AG04450 (cell line): Measurements from ENCODE around the gene IL18RAP. TPM values are rescaled to one million over a fixed set of nuclear protein-coding genes. Genes with fewer than 3 reads are reported as not detected.

Experiments
- CTCF ChIA-PET: fragments of 300-600, 350-600 bp; formaldehyde crosslinking; extraction: SDS; loops from one replicate; lab custom pipeline; 2022; ENCODE audit warnings: antibody characterized with exemption, inconsistent platforms; lab: Charles Lee
- POLR2A ChIA-PET: fragments of 350-600 bp; formaldehyde crosslinking; extraction: SDS; loops from one replicate; lab custom pipeline; 2021; ENCODE audit warnings: antibody characterized with exemption, inconsistent platforms; lab: Yijun Ruan, JAX
- DNase-seq: peaks from one replicate; pipeline ENCODE4 v3.0.0-alpha.2; 2011; ENCODE audit warnings: low read depth, low spot score
- H3K27ac ChIP-seq: one replicate; pipeline ENCODE4 v1.5.1; 2012; ENCODE audit warnings: low read depth, low read length, control low read depth
- H3K27me3 ChIP-seq: one replicate; pipeline ENCODE4 v1.6.0; 2012; ENCODE audit warnings: low read length; ENCODE audit not compliant: control insufficient read depth, insufficient read depth
- H3K4me3 ChIP-seq: 2 replicates; pipeline ENCODE4 v1.5.1; 2011; ENCODE audit warnings: mild to moderate bottlenecking, low read depth, low read length, control low read depth
- H3K9me3 ChIP-seq: 2 replicates; pipeline ENCODE4 v1.5.1; 2012; ENCODE audit warnings: low read length; ENCODE audit not compliant: control insufficient read depth, insufficient read depth
- polyA plus RNA-seq: library from polyadenylated mRNA; depleted of rRNA; stranded (reverse); fragments of >200 nt; gene quantifications from 2 replicates; pipeline ENCODE4 v1.2.3, GENCODE V29; 2011
- TF ChIP-seq, protein P1 (sequence below): IDR thresholded peaks from 2 replicates; pipeline ENCODE4 v1.5.1; 2011; ENCODE audit warnings: low read depth, low read length, control low read depth, inconsistent platforms

Gene IL18RAP
- polyA plus RNA-seq, 1 experiment = 0.10 TPM

DNA sequence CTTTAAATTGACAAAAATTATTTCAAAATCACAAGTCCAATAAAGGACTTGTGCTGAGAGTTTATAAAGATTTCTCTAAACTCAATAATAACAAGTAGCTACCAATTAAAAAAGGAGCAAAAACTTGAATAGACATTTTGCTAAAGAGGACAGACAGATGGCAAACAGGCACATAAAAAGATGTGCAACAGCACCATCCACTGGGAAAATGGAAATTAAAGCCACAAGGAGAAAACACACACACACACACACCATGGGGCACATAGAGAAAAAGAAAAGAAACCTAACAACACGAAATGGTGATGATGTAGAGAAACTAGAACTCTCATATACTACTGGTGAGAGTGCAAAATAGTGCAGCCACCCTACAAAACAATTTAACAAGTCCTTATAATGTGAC lies 37.5 kb downstream of the IL18RAP start:
- Histone ChIP-seq H3K27me3 (peaks cover 10% of the 10 kb centered on the region), H3K4me3 (no peak overlapping the region), H3K27ac (no peak overlapping the region), H3K9me3 (no peaks in the 10 kb centered on the region)
- TF ChIP-seq, protein P1, sequence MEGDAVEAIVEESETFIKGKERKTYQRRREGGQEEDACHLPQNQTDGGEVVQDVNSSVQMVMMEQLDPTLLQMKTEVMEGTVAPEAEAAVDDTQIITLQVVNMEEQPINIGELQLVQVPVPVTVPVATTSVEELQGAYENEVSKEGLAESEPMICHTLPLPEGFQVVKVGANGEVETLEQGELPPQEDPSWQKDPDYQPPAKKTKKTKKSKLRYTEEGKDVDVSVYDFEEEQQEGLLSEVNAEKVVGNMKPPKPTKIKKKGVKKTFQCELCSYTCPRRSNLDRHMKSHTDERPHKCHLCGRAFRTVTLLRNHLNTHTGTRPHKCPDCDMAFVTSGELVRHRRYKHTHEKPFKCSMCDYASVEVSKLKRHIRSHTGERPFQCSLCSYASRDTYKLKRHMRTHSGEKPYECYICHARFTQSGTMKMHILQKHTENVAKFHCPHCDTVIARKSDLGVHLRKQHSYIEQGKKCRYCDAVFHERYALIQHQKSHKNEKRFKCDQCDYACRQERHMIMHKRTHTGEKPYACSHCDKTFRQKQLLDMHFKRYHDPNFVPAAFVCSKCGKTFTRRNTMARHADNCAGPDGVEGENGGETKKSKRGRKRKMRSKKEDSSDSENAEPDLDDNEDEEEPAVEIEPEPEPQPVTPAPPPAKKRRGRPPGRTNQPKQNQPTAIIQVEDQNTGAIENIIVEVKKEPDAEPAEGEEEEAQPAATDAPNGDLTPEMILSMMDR = no peak
- POLR2A ChIA-PET = no interaction called here
- CTCF ChIA-PET = interaction anchor here (0.7 to 1.5 kb wide), 5 partner anchors 11 to 1852 kb away, joined by 3 to 8 read pairs (median 4); partner anchors contain the start of gene SLC9A4
- no peak for DNase-seq

DNA sequence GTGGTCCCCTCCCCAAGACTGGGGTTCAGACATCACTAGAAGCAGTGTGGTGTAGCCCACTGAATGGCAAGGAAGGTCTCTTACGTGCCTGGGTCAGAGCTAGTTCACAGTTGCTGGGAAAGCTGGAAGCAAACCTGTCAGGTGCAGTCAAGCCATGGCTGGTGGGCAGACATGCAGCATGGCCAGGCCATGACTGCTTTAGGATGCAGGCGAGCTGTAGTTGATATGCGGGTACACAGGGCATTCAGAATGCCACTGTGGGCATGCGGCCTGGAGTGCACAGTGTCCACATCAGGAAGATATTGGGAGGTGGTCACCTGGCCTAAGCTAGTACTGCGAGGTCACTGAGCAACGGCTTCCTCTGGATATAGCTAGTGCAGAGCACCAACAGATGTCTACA lies 38.2 kb downstream of the IL18RAP start:
- no peaks in the 10 kb centered on the region for H3K9me3 ChIP-seq
- DNase-seq = no peak
- H3K27me3 ChIP-seq = peaks cover 10% of the 10 kb centered on the region
- no peak overlapping the region for H3K4me3 ChIP-seq
- ChIA-PET POLR2A (no interaction called here), CTCF (interaction anchor here (1.3 to 1.5 kb wide), 3 partner anchors 10 to 18 kb away, joined by 3 to 4 read pairs (median 4); partner anchors contain the start of gene SLC9A4)
- TF ChIP-seq, protein P1 = no peak
- no peak overlapping the region for H3K27ac ChIP-seq

DNA sequence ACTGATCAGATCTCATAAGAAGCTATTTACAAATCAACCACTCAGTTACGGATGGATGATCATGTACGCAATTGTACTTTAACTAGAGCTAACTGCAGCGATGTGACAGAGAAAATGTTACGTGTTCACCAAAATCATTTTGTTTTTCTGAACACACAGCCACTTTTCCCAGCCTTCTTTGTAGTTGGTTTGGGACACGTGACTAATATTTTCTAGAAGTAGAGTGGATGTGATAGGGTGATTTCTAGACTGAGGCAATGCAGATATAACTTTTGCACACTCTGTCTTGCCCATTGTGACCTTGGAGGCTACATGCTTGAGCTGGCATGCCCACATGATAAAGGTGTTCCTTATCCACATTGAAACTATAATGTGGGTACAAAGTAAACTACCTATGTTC lies 40.2 kb downstream of the IL18RAP start:
- Histone ChIP-seq H3K27me3 (peaks cover 10% of the 10 kb centered on the region), H3K27ac (no peak overlapping the region), H3K9me3 (no peaks in the 10 kb centered on the region), H3K4me3 (no peak overlapping the region)
- TF ChIP-seq, protein P1 = no peak
- ChIA-PET POLR2A (no interaction called here), CTCF (no interaction called here)
- DNase-seq = no peak

DNA sequence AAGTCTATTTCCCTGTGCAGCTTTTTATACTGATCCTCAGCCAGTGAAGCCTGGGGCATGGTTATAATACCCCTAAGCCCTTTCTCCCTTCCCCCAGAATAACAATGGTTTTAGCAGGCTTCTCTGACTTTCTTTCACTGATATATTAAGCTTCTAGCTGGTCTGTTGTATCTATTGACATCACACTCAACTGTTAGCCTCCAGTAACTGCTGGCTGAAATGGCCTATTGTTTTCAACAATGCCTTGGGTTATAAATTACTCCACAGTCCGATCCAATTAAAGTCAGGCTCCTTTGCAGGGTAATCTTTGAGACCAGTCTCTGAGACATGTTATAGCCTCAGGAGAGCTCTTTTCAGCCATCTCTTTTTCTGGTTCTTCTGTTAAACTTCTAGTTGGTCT lies 47.2 kb downstream of the IL18RAP start:
- Histone ChIP-seq H3K27ac (no peak overlapping the region), H3K27me3 (peaks cover 8% of the 10 kb centered on the region), H3K4me3 (no peak overlapping the region), H3K9me3 (no peaks in the 10 kb centered on the region)
- CTCF ChIA-PET = interaction anchor here (0.6 to 6.4 kb wide), 2 partner anchors 17 to 145 kb away, joined by 3 to 237 read pairs; no protein-coding TSS in a partner anchor
- TF ChIP-seq, protein P1 = no peak
- POLR2A ChIA-PET = no interaction called here
- DNase-seq = no peak

DNA sequence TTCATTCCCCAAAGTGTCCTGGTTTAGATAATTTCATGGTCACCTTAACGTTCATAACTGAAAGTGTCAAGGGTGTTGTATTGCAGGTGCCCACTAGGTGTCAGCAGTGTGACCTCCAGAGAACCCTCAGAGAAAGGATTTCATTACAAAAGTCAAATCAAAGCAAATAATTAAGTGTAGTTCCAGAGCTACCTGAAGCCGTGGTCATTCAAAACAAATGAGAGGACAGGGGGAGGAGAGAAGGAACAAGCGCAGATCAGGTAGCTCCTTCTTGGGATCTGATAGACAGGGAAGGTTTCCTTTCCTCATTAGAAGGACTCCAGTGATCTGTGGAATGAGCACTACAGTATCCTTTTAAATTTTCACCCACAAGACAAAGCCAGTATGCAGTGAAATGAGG lies 50.1 kb downstream of the IL18RAP start, which contains the start of gene SLC9A4:
Gene SLC9A4, plus strand, starts transcription at position 207 of the 400 bp plus-strand sequence. CDS start 534 bp downstream, outside the sequence.
- ChIA-PET CTCF (interaction anchor here (0.5 to 6.4 kb wide), 50 partner anchors 9 to 1690 kb away, joined by 3 to 237 read pairs (median 4); no protein-coding TSS in a partner anchor), POLR2A (no interaction called here)
- Histone ChIP-seq H3K27ac (no peak within 1 kb of the TSS), H3K9me3 (no peaks in the 10 kb centered on the region), H3K27me3 (peaks cover 22% of the 10 kb centered on the region), H3K4me3 (no peak within 1 kb of the TSS)
- no peak for DNase-seq
- TF ChIP-seq, protein P1 = peak; percentile 87
